NCI-H748 (cell line): ENCODE data around the gene DENND5B.
"Not testable (repeated sequence)": the region's sequence is repeated elsewhere in the genome, so short reads cannot be mapped to it uniquely, and the experiment has no call there.

Experiments used
- DNase-seq: peaks from one replicate; lab custom pipeline; 2025; ENCODE audit not compliant: unreplicated experiment; lab: John Stamatoyannopoulos, UW

The DENND5B gene

GRCh38 chr12:31476437-31476836, 114.5 kb downstream of the DENND5B start:
- no peak for DNase-seq

GRCh38 chr12:31475610-31476009, 115.3 kb downstream of the DENND5B start:
- DNase-seq = not testable (repeated sequence)

- DNase-seq = no peak
Observed at GRCh38 chr12:31474751-31475150, 116.2 kb downstream of the DENND5B start.

GRCh38 chr12:31471823-31472222, 119.1 kb downstream of the DENND5B start:
- DNase-seq = no peak

- DNase-seq = no peak
Observed at GRCh38 chr12:31471051-31471450, 119.9 kb downstream of the DENND5B start.

GRCh38 chr12:31470459-31470858, 120.5 kb downstream of the DENND5B start:
- no peak for DNase-seq

- DNase-seq = no peak
Observed at GRCh38 chr12:31466768-31467167, 124.2 kb downstream of the DENND5B start.

GRCh38 chr12:31465002-31465401, 125.9 kb downstream of the DENND5B start:
- DNase-seq = no peak

GRCh38 chr12:31460024-31460423, 130.9 kb downstream of the DENND5B start:
- no peak for DNase-seq

GRCh38 chr12:31456562-31456961, 134.4 kb downstream of the DENND5B start:
- no peak for DNase-seq

- DNase-seq = no peak
Observed at GRCh38 chr12:31444736-31445135, 146.2 kb downstream of the DENND5B start.

GRCh38 chr12:31440586-31440985, 150.3 kb downstream of the DENND5B start:
- DNase-seq = no peak

GRCh38 chr12:31440134-31440533, 150.8 kb downstream of the DENND5B start:
- no peak for DNase-seq

GRCh38 chr12:31431721-31432240, 159.2 kb downstream of the DENND5B start:
- no peak for DNase-seq

GRCh38 chr12:31423405-31423804, 167.5 kb downstream of the DENND5B start:
- DNase-seq = no peak

- DNase-seq = no peak
Observed at GRCh38 chr12:31412292-31412801, 178.6 kb downstream of the DENND5B start.

GRCh38 chr12:31408763-31409162, 182.2 kb downstream of the DENND5B start:
- no peak for DNase-seq

- no peak for DNase-seq
Observed at GRCh38 chr12:31407562-31407961, 183.4 kb downstream of the DENND5B start.

- no peak for DNase-seq
Observed at GRCh38 chr12:31406345-31406744, 184.6 kb downstream of the DENND5B start.

GRCh38 chr12:31405021-31405420, 185.9 kb downstream of the DENND5B start:
- no peak for DNase-seq

- peak; percentile 68 for DNase-seq
Observed at GRCh38 chr12:31403099-31403607, 187.8 kb downstream of the DENND5B start.

GRCh38 chr12:31393004-31393550, 197.9 kb downstream of the DENND5B start:
- no peak for DNase-seq

- DNase-seq = no peak
Observed at GRCh38 chr12:31390991-31391390, 199.9 kb downstream of the DENND5B start.
